ENCODE data around the gene ABR.
A peak's percentile ranks its signal among the peaks of the same experiment; 100 is the strongest.

The ABR gene

DNA sequence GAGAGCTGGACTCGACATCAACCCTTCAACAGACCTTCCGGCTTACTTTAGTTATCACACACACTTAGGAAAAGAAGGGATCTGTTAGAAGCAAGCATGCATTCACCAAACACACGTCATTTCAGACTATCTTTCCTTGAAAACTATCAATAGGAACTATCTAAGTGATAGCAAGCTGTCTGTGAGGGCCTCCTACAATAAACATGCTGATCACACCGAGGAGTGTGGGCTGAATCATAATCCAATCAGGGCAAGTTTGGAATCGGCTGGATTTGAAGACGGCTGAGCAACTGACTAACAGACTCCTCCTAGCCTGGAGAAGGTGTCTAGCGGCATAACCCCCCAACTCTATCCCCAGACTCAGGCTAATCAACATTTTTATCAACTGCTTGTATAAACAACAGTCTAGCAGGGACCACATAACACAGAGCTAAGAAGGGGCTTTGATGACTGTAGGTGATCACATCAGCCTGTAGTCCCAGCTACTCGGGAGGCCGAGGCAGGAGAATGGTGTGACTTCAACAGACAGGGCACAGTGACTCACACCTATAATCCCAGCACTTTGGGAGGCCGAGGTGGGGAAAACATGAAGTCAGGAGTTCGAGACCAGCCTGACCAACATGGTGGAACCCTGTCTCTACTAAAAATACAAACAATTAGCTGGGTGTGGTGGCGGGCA, 214.3 kb downstream of the ABR start:
- no peaks in the 10 kb centered on the region for H3K9me3 ChIP-seq (ENCODE audit: control insufficient read depth, low read length)
- WGBS = 23% methylated on average over 12 of the region's 12 CpGs
- no peak overlapping the region for H3K14ac ChIP-seq (ENCODE audit: low read length in 2 of 2)

DNA sequence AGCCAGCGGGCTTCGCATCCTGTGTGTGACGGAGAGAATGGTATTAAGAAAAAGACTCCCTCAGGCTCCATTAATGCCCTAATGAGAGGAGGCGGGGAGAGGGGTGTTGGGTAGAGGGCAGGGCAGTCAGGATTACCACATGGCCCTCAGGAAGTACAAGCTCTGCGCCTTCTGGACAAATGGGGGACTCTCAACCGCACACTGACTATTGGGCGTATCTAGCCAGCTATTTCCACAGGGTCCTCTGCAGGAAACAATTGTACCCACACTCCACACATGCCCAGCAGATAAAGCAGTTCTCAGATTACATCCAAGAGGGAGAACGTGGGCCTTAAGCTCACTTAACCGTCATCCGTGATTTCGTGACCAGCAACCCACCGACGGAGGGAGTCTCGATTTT, 214.9 kb downstream of the ABR start:
- WGBS = 44% methylated on average over 14 of the region's 14 CpGs
- no peak overlapping the region for H2AFZ ChIP-seq (ENCODE audit: low read depth, low read length)

More for the DNA sequence above, 214.3 kb downstream of the ABR start:
- Histone ChIP-seq H3K4me2 (ENCODE audit: low read length, poor library complexity, severe bottlenecking) (no peak overlapping the region), H3K36me3 (ENCODE audit: control insufficient read depth in 1 of 2, insufficient read depth in 2 of 2, low read depth in 1 of 2, low read length in 2 of 2) (peaks cover 0 to 14% of the 10 kb centered on the region in 2 experiments), H3K27ac (ENCODE audit: low read length, poor library complexity, severe bottlenecking) (no peak overlapping the region), H4K91ac (ENCODE audit: low read length) (peak overlapping the region; percentile 18), H3K4me1 (ENCODE audit: control insufficient read depth, insufficient read depth, low read depth, low read length) (peaks cover 28% of the 10 kb centered on the region), H2AFZ (ENCODE audit: low read depth, low read length) (no peak overlapping the region), H2BK12ac (ENCODE audit: low read length in 2 of 2) (peak overlapping the region in 1 of 2 experiments; percentile 59), H3K4me3 (ENCODE audit: insufficient read depth in 1 of 2, low read depth in 1 of 2, low read length in 2 of 2) (no peak overlapping the region), H2BK15ac (ENCODE audit: low read depth, poor library complexity, severe bottlenecking) (no peak overlapping the region), H3K27me3 (ENCODE audit: control insufficient read depth in 1 of 2, insufficient read depth in 1 of 2, low read length in 2 of 2) (peaks cover 0 to 21% of the 10 kb centered on the region in 2 experiments), H3K79me1 (replicated peaks; ENCODE audit: low read length, poor library complexity, severe bottlenecking) (peaks cover 29% of the 10 kb centered on the region), H2BK5ac (ENCODE audit: low read depth, low read length, poor library complexity, severe bottlenecking) (no peak overlapping the region), H2AK5ac (ENCODE audit: low read length, severe bottlenecking) (no peak overlapping the region), H3K23ac (ENCODE audit: low read length in 2 of 2) (no peak overlapping the region), H4K8ac (ENCODE audit: low read length) (peak overlapping the region; percentile 35), H3K9ac (ENCODE audit: low read length) (no peak overlapping the region), H3K18ac (ENCODE audit: low read depth in 1 of 2, low read length in 2 of 2) (peak overlapping the region; percentile 16 to 78), H3K4ac (ENCODE audit: low read depth in 1 of 2, low read length in 2 of 2) (no peak overlapping the region), H2BK120ac (ENCODE audit: low read depth, low read length) (no peak overlapping the region)
- peak; percentile 92 for DNase-seq

DNA sequence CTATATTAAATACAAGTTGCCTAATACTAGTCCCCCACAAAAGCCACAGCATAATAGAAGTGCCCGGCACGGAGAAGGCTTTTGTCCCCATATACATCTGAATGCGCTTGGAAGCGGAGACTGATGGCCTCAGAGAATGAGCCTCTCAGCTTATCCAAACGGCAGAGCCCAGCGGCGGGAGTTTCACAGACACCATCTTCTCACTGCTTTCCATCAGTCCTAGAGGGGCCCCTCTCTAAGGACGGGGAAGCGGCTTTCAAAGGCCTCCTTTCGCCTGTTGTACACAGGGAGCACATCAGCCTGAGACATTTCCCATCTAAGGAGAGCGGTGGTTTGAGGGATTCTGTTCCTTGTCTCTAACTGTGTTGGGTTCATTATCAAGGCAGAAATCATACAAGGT, 217.1 kb downstream of the ABR start:
- H3K27ac ChIP-seq (ENCODE audit: low read length, poor library complexity, severe bottlenecking) = no peak overlapping the region
- H3K4me3 ChIP-seq (ENCODE audit: insufficient read depth in 1 of 2, low read depth in 1 of 2, low read length in 2 of 2) = no peak overlapping the region
- no peak overlapping the region for H4K91ac ChIP-seq (ENCODE audit: low read length)
- H2AFZ ChIP-seq (ENCODE audit: low read depth, low read length) = no peak overlapping the region
- H3K14ac ChIP-seq (ENCODE audit: low read length in 2 of 2) = no peak overlapping the region
- no peak overlapping the region for H2BK15ac ChIP-seq (ENCODE audit: low read depth, poor library complexity, severe bottlenecking)
- WGBS = 42% methylated on average over 7 of the region's 11 CpGs
- H3K4me1 ChIP-seq (ENCODE audit: control insufficient read depth, insufficient read depth, low read depth, low read length) = peaks cover 28% of the 10 kb centered on the region
- no peak overlapping the region for H2AK5ac ChIP-seq (ENCODE audit: low read length, severe bottlenecking)
- H3K4ac ChIP-seq (ENCODE audit: low read depth in 1 of 2, low read length in 2 of 2) = peak overlapping the region in 1 of 2 experiments; percentile 24
- peaks cover 0 to 20% of the 10 kb centered on the region in 2 experiments for H3K36me3 ChIP-seq (ENCODE audit: control insufficient read depth in 1 of 2, insufficient read depth in 2 of 2, low read depth in 1 of 2, low read length in 2 of 2)
- H3K9ac ChIP-seq (ENCODE audit: low read length) = no peak overlapping the region
- H2BK5ac ChIP-seq (ENCODE audit: low read depth, low read length, poor library complexity, severe bottlenecking) = no peak overlapping the region
- H3K9me3 ChIP-seq (ENCODE audit: control insufficient read depth, low read length) = no peaks in the 10 kb centered on the region
- H3K4me2 ChIP-seq (ENCODE audit: low read length, poor library complexity, severe bottlenecking) = no peak overlapping the region
- H3K23ac ChIP-seq (ENCODE audit: low read length in 2 of 2) = no peak overlapping the region
- peaks cover 28% of the 10 kb centered on the region for H3K79me1 ChIP-seq (replicated peaks; ENCODE audit: low read length, poor library complexity, severe bottlenecking)
- H2BK12ac ChIP-seq (ENCODE audit: low read length in 2 of 2) = no peak overlapping the region
- H3K18ac ChIP-seq (ENCODE audit: low read depth in 1 of 2, low read length in 2 of 2) = no peak overlapping the region
- DNase-seq = peak; percentile 50
- no peak overlapping the region for H2BK120ac ChIP-seq (ENCODE audit: low read depth, low read length)
- peak overlapping the region; percentile 0 for H4K8ac ChIP-seq (ENCODE audit: low read length)
- H3K27me3 ChIP-seq (ENCODE audit: control insufficient read depth in 1 of 2, insufficient read depth in 1 of 2, low read length in 2 of 2) = peaks cover 0 to 8% of the 10 kb centered on the region in 2 experiments

More for the DNA sequence above, 214.9 kb downstream of the ABR start:
- Histone ChIP-seq H3K9me3 (ENCODE audit: control insufficient read depth, low read length) (no peaks in the 10 kb centered on the region), H4K91ac (ENCODE audit: low read length) (peak overlapping the region; percentile 31), H3K18ac (ENCODE audit: low read depth in 1 of 2, low read length in 2 of 2) (peak overlapping the region; percentile 16 to 78), H3K27me3 (ENCODE audit: control insufficient read depth in 1 of 2, insufficient read depth in 1 of 2, low read length in 2 of 2) (peaks cover 0 to 17% of the 10 kb centered on the region in 2 experiments), H2BK120ac (ENCODE audit: low read depth, low read length) (no peak overlapping the region), H3K4me1 (ENCODE audit: control insufficient read depth, insufficient read depth, low read depth, low read length) (peaks cover 24% of the 10 kb centered on the region), H3K14ac (ENCODE audit: low read length in 2 of 2) (peak overlapping the region in 1 of 2 experiments; percentile 57), H3K9ac (ENCODE audit: low read length) (no peak overlapping the region), H4K8ac (ENCODE audit: low read length) (peak overlapping the region; percentile 45), H2BK15ac (ENCODE audit: low read depth, poor library complexity, severe bottlenecking) (no peak overlapping the region), H2BK5ac (ENCODE audit: low read depth, low read length, poor library complexity, severe bottlenecking) (no peak overlapping the region), H3K27ac (ENCODE audit: low read length, poor library complexity, severe bottlenecking) (no peak overlapping the region), H3K4me3 (ENCODE audit: insufficient read depth in 1 of 2, low read depth in 1 of 2, low read length in 2 of 2) (no peak overlapping the region), H3K23ac (ENCODE audit: low read length in 2 of 2) (no peak overlapping the region), H3K36me3 (ENCODE audit: control insufficient read depth in 1 of 2, insufficient read depth in 2 of 2, low read depth in 1 of 2, low read length in 2 of 2) (peaks cover 0 to 14% of the 10 kb centered on the region in 2 experiments), H2AK5ac (ENCODE audit: low read length, severe bottlenecking) (no peak overlapping the region), H3K79me1 (replicated peaks; ENCODE audit: low read length, poor library complexity, severe bottlenecking) (peaks cover 28% of the 10 kb centered on the region), H2BK12ac (ENCODE audit: low read length in 2 of 2) (peak overlapping the region; percentile 54 to 70), H3K4ac (ENCODE audit: low read depth in 1 of 2, low read length in 2 of 2) (peak overlapping the region in 1 of 2 experiments; percentile 56), H3K4me2 (ENCODE audit: low read length, poor library complexity, severe bottlenecking) (no peak overlapping the region)
- no peak for DNase-seq

DNA sequence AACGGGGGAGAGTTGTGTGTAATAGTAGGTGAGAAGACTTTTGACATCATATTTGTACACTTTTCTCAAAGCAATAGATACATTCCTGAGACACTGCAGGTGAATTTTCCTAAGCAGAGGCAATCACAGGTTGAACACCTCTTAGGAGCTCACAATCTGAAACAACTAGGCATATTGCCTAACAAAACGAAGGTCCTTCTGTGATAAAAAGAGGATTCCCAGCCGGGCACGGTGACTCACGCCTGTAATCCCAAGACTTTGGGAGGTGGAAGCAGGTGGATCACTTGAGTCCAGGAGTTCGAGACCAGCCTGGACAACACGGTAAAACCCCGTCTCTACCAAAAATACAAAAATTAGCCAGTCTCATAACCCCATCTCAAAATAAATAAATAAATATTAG, 217.6 kb downstream of the ABR start:
- Histone ChIP-seq H3K14ac (ENCODE audit: low read length in 2 of 2) (no peak overlapping the region), H2BK15ac (ENCODE audit: low read depth, poor library complexity, severe bottlenecking) (no peak overlapping the region), H2BK12ac (ENCODE audit: low read length in 2 of 2) (no peak overlapping the region), H4K8ac (ENCODE audit: low read length) (no peak overlapping the region), H3K23ac (ENCODE audit: low read length in 2 of 2) (no peak overlapping the region), H4K91ac (ENCODE audit: low read length) (no peak overlapping the region), H3K18ac (ENCODE audit: low read depth in 1 of 2, low read length in 2 of 2) (no peak overlapping the region), H3K36me3 (ENCODE audit: control insufficient read depth in 1 of 2, insufficient read depth in 2 of 2, low read depth in 1 of 2, low read length in 2 of 2) (peaks cover 0 to 22% of the 10 kb centered on the region in 2 experiments), H2AFZ (ENCODE audit: low read depth, low read length) (no peak overlapping the region), H3K4ac (ENCODE audit: low read depth in 1 of 2, low read length in 2 of 2) (no peak overlapping the region), H3K4me2 (ENCODE audit: low read length, poor library complexity, severe bottlenecking) (no peak overlapping the region), H3K9ac (ENCODE audit: low read length) (no peak overlapping the region), H3K9me3 (ENCODE audit: control insufficient read depth, low read length) (no peaks in the 10 kb centered on the region), H3K4me1 (ENCODE audit: control insufficient read depth, insufficient read depth, low read depth, low read length) (peaks cover 30% of the 10 kb centered on the region), H2AK5ac (ENCODE audit: low read length, severe bottlenecking) (no peak overlapping the region), H3K27ac (ENCODE audit: low read length, poor library complexity, severe bottlenecking) (no peak overlapping the region), H2BK120ac (ENCODE audit: low read depth, low read length) (no peak overlapping the region), H3K27me3 (ENCODE audit: control insufficient read depth in 1 of 2, insufficient read depth in 1 of 2, low read length in 2 of 2) (peaks cover 0 to 9% of the 10 kb centered on the region in 2 experiments), H3K79me1 (replicated peaks; ENCODE audit: low read length, poor library complexity, severe bottlenecking) (peaks cover 28% of the 10 kb centered on the region), H2BK5ac (ENCODE audit: low read depth, low read length, poor library complexity, severe bottlenecking) (no peak overlapping the region), H3K4me3 (ENCODE audit: insufficient read depth in 1 of 2, low read depth in 1 of 2, low read length in 2 of 2) (no peak overlapping the region)
- DNase-seq = no peak
- 89% methylated on average over 4 of the region's 8 CpGs for WGBS
